ENCODE results near the gene RNF8. TPM values are rescaled to one million over a fixed set of nuclear protein-coding genes. Genes with fewer than 3 reads are reported as not detected.

The RNF8 gene
- total and polyA plus RNA-seq, 2 donors (not counting 1 experiment from before 2014, with no cell fraction given) = 19.5 to 20.6 TPM

GRCh38 chr6:37429352-37429750 lies 75.6 kb downstream of the RNF8 start:
- Histone ChIP-seq H3K36me3 (ENCODE audit: control insufficient read depth, insufficient read depth, low read length) (no peaks in the 10 kb centered on the region), H3K79me2 (ENCODE audit: control insufficient read depth, insufficient read depth, low read length) (peaks cover 11% of the 10 kb centered on the region), H4K20me1 (ENCODE audit: control insufficient read depth, extremely low read depth, insufficient read depth, low read length) (no peaks in the 10 kb centered on the region), H3K4me1 (ENCODE audit: control insufficient read depth, extremely low read depth, insufficient read depth, low read length) (no peaks in the 10 kb centered on the region), H3K27me3 (ENCODE audit: control insufficient read depth, insufficient read depth, low read length) (peaks cover 3% of the 10 kb centered on the region), H3K4me3 (replicated peaks in 1 of 4; ENCODE audit: control extremely low read depth in 1 of 4, insufficient read depth in 1 of 4, low read depth in 3 of 4, low read length in 4 of 4) (no peak overlapping the region), H3K9ac (ENCODE audit: insufficient read depth, low read length) (no peak overlapping the region), H3K9me3 (ENCODE audit: control insufficient read depth, insufficient read depth, low read depth, low read length) (no peaks in the 10 kb centered on the region), H3K4me2 (ENCODE audit: extremely low read depth, insufficient read depth, low read length) (no peak overlapping the region), H3K27ac (ENCODE audit: insufficient read depth, low read length) (no peak overlapping the region), H2AFZ (ENCODE audit: low read length) (no peak overlapping the region)
- TF ChIP-seq EZH2 (IDR thresholded peaks at IDR 0.05; ENCODE audit: low read length, missing control alignments) = no peak
- no peak for TF ChIP-seq CTCF (conservative IDR thresholded peaks at IDR 0.05 in 1 of 2, IDR thresholded peaks at IDR 0.05 in 1 of 2; ENCODE audit: low read depth in 1 of 2, low read length in 2 of 2)
- no peak for DNase-seq (ENCODE audit: low read depth in 2 of 2)

- peak overlapping the region; percentile 67 for H3K4me2 ChIP-seq (ENCODE audit: extremely low read depth, insufficient read depth, low read length)
- no peak for DNase-seq (ENCODE audit: low read depth in 2 of 2)
- no peaks in the 10 kb centered on the region for H4K20me1 ChIP-seq (ENCODE audit: control insufficient read depth, extremely low read depth, insufficient read depth, low read length)
- H3K9ac ChIP-seq (ENCODE audit: insufficient read depth, low read length) = peak overlapping the region; percentile 82
- peak overlapping the region; percentile 88 for H2AFZ ChIP-seq (ENCODE audit: low read length)
- peak overlapping the region; percentile 85 for H3K27ac ChIP-seq (ENCODE audit: insufficient read depth, low read length)
- peaks cover 3% of the 10 kb centered on the region for H3K36me3 ChIP-seq (ENCODE audit: control insufficient read depth, insufficient read depth, low read length)
- H3K4me3 ChIP-seq (replicated peaks in 1 of 4; ENCODE audit: control extremely low read depth in 1 of 4, insufficient read depth in 1 of 4, low read depth in 3 of 4, low read length in 4 of 4) = peak overlapping the region; percentile 57 to 96 (median 82)
- H3K4me1 ChIP-seq (ENCODE audit: control insufficient read depth, extremely low read depth, insufficient read depth, low read length) = no peaks in the 10 kb centered on the region
- no peak for TF ChIP-seq CTCF (conservative IDR thresholded peaks at IDR 0.05 in 1 of 2, IDR thresholded peaks at IDR 0.05 in 1 of 2; ENCODE audit: low read depth in 1 of 2, low read length in 2 of 2)
- TF ChIP-seq EZH2 (IDR thresholded peaks at IDR 0.05; ENCODE audit: low read length, missing control alignments) = no peak
- no peaks in the 10 kb centered on the region for H3K9me3 ChIP-seq (ENCODE audit: control insufficient read depth, insufficient read depth, low read depth, low read length)
- H3K27me3 ChIP-seq (ENCODE audit: control insufficient read depth, insufficient read depth, low read length) = no peaks in the 10 kb centered on the region
- H3K79me2 ChIP-seq (ENCODE audit: control insufficient read depth, insufficient read depth, low read length) = peaks cover 19% of the 10 kb centered on the region
These were observed 78.8 kb downstream of the RNF8 start for GRCh38 chr6:37432590-37432915.

- Histone ChIP-seq H3K27ac (ENCODE audit: insufficient read depth, low read length) (peak within 1 kb of the TSS; percentile 85), H3K4me1 (ENCODE audit: control insufficient read depth, extremely low read depth, insufficient read depth, low read length) (no peaks in the 10 kb centered on the region), H4K20me1 (ENCODE audit: control insufficient read depth, extremely low read depth, insufficient read depth, low read length) (no peaks in the 10 kb centered on the region), H2AFZ (ENCODE audit: low read length) (peak within 1 kb of the TSS; percentile 88), H3K79me2 (ENCODE audit: control insufficient read depth, insufficient read depth, low read length) (peaks cover 19% of the 10 kb centered on the region), H3K4me3 (replicated peaks in 1 of 4; ENCODE audit: control extremely low read depth in 1 of 4, insufficient read depth in 1 of 4, low read depth in 3 of 4, low read length in 4 of 4) (peak within 1 kb of the TSS; percentile 57 to 96 (median 82)), H3K4me2 (ENCODE audit: extremely low read depth, insufficient read depth, low read length) (peak within 1 kb of the TSS; percentile 96), H3K36me3 (ENCODE audit: control insufficient read depth, insufficient read depth, low read length) (peaks cover 3% of the 10 kb centered on the region), H3K9me3 (ENCODE audit: control insufficient read depth, insufficient read depth, low read depth, low read length) (no peaks in the 10 kb centered on the region), H3K27me3 (ENCODE audit: control insufficient read depth, insufficient read depth, low read length) (no peaks in the 10 kb centered on the region), H3K9ac (ENCODE audit: insufficient read depth, low read length) (peak within 1 kb of the TSS; percentile 82)
- DNase-seq (ENCODE audit: low read depth in 2 of 2) = peak; percentile 88 to 90
- TF ChIP-seq EZH2 (IDR thresholded peaks at IDR 0.05; ENCODE audit: low read length, missing control alignments) = no peak
- TF ChIP-seq CTCF (conservative IDR thresholded peaks at IDR 0.05 in 1 of 2, IDR thresholded peaks at IDR 0.05 in 1 of 2; ENCODE audit: low read depth in 1 of 2, low read length in 2 of 2) = no peak
These were observed 79.3 kb downstream of the RNF8 start, which contains the start of gene CMTR1 for GRCh38 chr6:37432916-37433656. CMTR1 (plus strand) TSS chr6:37433221; CDS start chr6:37435630, 2,409 bp downstream.

Measured in fibroblast of lung (primary cell).